Muscle layer of duodenum (tissue), 2 donors: ENCODE data around the gene MMD.

Experiments
- H3K27ac ChIP-seq: one replicate; pipeline ENCODE4 v1.7.0; 2013; ENCODE audit warnings: mild to moderate bottlenecking, low read length
- H3K27me3 ChIP-seq: one replicate; pipeline ENCODE4 v1.7.0; 2013; ENCODE audit warnings: low read depth, mild to moderate bottlenecking, control low read depth, low read length
- H3K36me3 ChIP-seq, 2 donors: one replicate each; pipeline ENCODE4 v1.7.0; 2013; ENCODE audit warnings: low read length in 2 of 2, control low read depth in 1 of 2, mild to moderate bottlenecking in 1 of 2; ENCODE audit not compliant: insufficient read depth in 2 of 2, control insufficient read depth in 1 of 2
- H3K4me1 ChIP-seq, 2 donors: one replicate each; pipeline ENCODE4 v1.7.0; 2013; ENCODE audit warnings: low read length in 2 of 2, mild to moderate bottlenecking in 2 of 2, control low read depth in 1 of 2, moderate library complexity in 1 of 2; ENCODE audit not compliant: insufficient read depth in 2 of 2, control insufficient read depth in 1 of 2
- H3K4me3 ChIP-seq, 2 donors: one replicate each; pipeline ENCODE4 v1.7.0; 2013; ENCODE audit warnings: low read length in 2 of 2, low read depth in 1 of 2, mild to moderate bottlenecking in 1 of 2
- H3K9me3 ChIP-seq, 2 donors: one replicate each; pipeline ENCODE4 v1.7.0; 2013; ENCODE audit warnings: low read length in 2 of 2, control low read depth in 1 of 2, mild to moderate bottlenecking in 1 of 2; ENCODE audit not compliant: control insufficient read depth in 1 of 2
- donor health status: healthy.

MMD gene

DNA sequence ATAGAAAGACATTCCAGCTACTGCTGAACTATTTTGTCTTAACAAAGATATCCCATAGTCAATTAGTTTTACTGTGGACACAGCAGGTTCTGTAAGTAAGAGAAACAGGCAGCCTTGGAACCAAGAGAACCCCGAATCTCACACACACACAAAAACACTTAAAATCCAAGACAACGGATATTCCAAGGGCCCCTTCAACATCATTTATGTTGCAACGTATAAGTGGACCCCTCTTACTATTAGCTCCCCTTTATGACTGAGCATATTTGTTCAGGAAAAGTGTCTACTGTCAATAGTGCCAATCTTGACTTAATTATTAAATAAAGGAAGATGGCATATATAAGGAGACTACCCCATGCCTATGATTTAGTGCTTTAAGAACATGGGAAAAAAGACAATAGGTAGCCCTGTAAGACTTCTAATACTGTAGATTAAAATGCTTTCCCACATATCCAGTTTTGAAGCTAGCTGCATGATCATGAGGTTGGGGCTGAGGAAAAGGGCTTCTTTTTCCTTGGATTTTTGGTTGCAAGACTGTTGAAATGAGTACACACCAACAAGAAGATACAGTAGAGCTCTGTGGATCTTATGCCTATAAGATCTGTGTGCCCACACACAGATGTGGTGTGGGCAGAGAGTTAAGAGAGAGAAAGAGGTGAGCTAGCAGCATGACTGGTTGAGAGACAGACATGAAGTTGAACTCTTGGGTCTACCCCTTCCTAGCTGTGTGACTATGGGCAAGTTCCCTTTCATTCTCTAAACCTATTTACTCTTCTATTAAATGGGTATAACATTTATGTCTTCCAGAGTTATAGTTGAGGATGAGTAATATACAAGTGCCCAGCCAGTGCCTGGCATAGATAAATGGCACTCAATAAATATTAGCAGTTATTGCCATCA lies 3.0 kb downstream of the MMD start:
- Histone ChIP-seq H3K4me3 (no peak overlapping the region), H3K4me1 (peaks cover 0 to 38% of the 10 kb centered on the region in 2 donors), H3K27ac (peak overlapping the region; percentile 5)

DNA sequence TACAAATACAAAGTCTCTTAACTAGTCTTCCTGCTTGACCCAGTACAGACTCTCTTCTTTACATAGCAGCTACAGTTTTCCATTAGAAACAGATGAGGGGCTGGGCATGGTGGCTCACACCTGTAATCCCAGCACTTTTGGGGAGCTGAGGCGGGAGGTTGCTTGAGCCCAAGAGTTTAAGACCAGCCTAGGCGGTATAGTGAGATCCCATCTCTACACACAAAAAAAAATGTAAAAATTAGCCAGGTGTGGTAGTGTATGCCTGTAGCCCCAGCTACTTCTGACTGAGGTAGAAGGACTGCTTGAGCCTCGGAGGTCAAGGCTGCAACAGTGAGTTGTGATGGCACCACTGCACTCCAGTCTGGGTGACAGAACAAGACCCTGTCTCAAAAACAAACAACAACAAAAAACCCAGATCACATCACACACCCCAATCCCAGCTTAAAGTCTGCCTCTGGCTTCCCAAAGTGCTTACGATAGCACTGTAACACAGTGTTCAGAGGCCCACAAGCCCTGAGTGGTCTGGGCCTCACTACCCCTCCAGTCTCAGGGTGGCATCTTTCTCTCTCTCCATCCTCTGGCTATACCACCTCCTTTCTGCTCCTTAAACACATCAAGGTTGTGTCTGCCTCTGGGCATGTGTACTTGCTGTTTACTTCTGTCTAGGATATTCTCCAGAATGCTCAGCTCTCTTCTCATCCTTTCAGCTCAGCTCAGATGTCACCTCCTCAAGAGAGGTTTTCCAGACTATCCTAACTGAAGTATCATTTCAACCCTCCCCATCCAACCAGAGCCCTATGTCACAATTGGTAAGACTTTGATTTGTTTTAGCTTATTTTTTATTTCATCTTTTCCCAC lies 4.0 kb downstream of the MMD start:
- no peak overlapping the region for H3K27ac ChIP-seq
- H3K36me3 ChIP-seq: peaks cover 5 to 12% of the 10 kb centered on the region in 2 donors

More for the DNA sequence above, 3.0 kb downstream of the MMD start:
- Histone ChIP-seq H3K36me3 (peaks cover 3 to 5% of the 10 kb centered on the region in 2 donors), H3K27me3 (no peaks in the 10 kb centered on the region), H3K9me3 (no peaks in the 10 kb centered on the region)

DNA sequence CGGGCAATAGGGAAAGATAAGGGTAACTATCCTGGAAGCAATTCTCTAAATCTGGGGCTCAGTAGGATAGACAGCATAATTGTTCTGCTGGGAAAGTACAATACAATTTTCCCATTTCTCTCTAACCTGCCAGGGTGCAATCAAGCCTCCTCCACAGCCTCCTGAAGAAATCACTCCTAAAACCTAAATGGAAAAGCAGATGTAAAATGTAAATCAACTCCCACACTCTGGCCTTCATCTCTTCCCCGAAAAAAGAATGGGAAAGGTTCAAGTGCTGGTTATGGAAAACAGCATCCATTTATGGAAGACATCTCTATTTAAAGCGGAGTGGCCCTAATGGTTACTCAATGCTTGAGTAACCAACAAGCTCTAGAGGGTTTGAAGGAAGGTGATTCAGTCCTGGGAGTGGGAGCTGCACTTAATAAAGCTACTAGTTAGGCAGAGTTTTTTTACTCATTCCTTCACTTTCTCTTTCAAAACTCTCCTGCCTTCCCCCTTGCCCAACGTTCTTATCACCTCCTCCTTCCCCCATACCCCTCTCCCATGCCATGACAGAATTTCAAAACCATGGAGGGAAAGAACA lies 5.1 kb downstream of the MMD start:
- no peaks in the 10 kb centered on the region for H3K9me3 ChIP-seq
- peaks cover 9 to 15% of the 10 kb centered on the region in 2 donors for H3K36me3 ChIP-seq
- H3K4me1 ChIP-seq: peaks cover 0 to 32% of the 10 kb centered on the region in 2 donors
- no peak overlapping the region for H3K4me3 ChIP-seq
- no peaks in the 10 kb centered on the region for H3K27me3 ChIP-seq
- H3K27ac ChIP-seq: peak overlapping the region; percentile 10

More for the DNA sequence above, 4.0 kb downstream of the MMD start:
- H3K4me3 ChIP-seq: no peak overlapping the region
- no peaks in the 10 kb centered on the region for H3K27me3 ChIP-seq
- no peaks in the 10 kb centered on the region for H3K9me3 ChIP-seq
- peaks cover 0 to 38% of the 10 kb centered on the region in 2 donors for H3K4me1 ChIP-seq

DNA sequence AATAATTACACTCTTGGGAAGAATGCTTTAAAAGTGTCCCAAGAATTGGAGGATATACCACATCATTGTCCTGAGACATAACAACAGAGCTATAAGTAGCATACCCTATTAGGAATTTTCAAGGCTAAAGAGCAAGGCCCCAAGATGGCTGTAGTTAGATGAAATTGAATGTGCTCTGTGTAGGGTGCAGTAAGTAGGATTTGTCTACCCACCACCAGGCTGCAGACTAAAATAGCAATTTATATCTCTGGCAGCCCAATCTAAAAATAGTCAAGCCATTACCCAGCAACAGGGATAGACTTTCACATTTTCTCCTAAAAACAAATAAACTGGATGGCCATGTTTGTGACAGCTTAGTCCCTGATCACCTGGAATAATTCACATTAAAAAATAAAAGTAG lies 5.6 kb downstream of the MMD start:
- Histone ChIP-seq H3K4me1 (peaks cover 0 to 32% of the 10 kb centered on the region in 2 donors), H3K4me3 (no peak overlapping the region)

DNA sequence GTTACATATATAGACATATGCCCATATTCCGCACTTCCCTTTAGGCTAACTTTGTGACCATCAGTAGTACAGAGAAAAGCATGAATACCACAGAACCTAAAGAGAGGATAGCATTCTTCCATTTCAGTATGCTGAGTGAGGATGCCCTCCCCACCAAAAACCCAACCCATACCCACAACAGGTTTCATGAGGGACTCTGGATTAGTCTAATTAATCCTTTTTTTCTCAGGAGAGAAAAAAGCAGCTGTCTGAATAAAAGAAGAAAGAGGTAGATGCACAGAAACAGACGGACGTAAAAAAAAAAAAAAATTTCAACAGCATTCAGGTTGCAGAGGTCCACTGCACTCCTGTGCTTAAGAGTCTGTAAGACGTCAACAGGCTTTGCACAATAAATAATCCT lies 6.7 kb downstream of the MMD start:
- H3K27me3 ChIP-seq: no peaks in the 10 kb centered on the region
- no peak overlapping the region for H3K4me3 ChIP-seq
- H3K27ac ChIP-seq: no peak overlapping the region
- no peaks in the 10 kb centered on the region for H3K9me3 ChIP-seq
- peaks cover 0 to 25% of the 10 kb centered on the region in 2 donors for H3K4me1 ChIP-seq
- H3K36me3 ChIP-seq: peaks cover 22 to 30% of the 10 kb centered on the region in 2 donors

More for the DNA sequence above, 5.6 kb downstream of the MMD start:
- peak overlapping the region; percentile 10 for H3K27ac ChIP-seq
- peaks cover 12 to 19% of the 10 kb centered on the region in 2 donors for H3K36me3 ChIP-seq
- no peaks in the 10 kb centered on the region for H3K9me3 ChIP-seq
- H3K27me3 ChIP-seq: no peaks in the 10 kb centered on the region

DNA sequence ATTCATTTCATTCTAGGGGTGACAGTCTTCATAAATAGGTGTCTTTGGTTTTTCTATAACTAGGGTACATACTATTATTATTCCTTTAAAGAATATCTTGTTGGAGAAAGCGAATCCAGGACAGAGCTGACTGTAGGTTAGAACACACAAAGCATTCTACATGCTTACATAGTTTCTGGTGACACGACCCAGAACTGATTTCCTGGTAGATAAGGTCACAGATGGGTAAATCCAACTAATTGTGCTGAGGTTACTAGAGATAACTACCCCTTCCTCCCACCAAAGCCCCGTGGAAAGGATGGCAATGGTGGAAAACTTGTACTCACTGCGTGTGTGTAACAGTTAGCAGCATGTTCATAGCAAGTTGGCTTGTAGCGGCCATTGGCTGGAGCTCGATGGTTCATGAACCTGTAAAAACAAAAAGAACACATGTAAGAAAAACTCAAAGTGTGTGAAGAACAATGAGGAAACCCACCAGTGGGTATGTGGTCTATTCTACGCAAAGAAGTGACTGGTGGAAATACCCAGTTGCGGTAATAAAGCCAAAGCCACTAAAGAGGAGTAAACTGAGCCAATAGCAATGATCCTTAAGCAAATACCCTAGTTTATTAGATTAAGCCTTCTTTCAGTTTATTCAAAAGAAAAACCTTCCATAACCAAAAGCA lies 7.7 kb downstream of the MMD start:
- H3K4me1 ChIP-seq: peaks cover 0 to 15% of the 10 kb centered on the region in 2 donors
- no peak overlapping the region for H3K27ac ChIP-seq
- H3K4me3 ChIP-seq: no peak overlapping the region
- H3K9me3 ChIP-seq: no peaks in the 10 kb centered on the region
- H3K27me3 ChIP-seq: no peaks in the 10 kb centered on the region
- peaks cover 32 to 40% of the 10 kb centered on the region in 2 donors for H3K36me3 ChIP-seq

DNA sequence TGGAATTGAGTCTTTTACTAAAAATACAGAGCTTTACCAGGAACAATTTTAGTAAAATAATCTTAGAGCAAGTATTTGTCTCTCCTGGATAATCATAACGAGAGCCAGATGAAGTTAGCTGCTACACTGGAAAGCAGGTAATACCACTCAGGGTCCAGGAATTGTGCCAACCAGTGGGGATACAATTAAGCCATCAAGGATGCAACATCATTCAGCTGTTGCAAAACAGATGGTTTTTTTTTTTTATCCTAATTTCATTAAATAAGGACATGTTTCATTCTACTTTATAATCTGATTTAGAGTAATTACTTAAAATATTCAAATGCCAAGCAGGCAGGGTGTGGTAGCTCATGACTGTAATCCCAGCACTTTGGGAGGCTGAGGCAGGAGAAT lies 10.2 kb downstream of the MMD start:
- Histone ChIP-seq H3K9me3 (no peaks in the 10 kb centered on the region), H3K4me1 (peaks cover 0 to 10% of the 10 kb centered on the region in 2 donors), H3K27ac (no peak overlapping the region), H3K27me3 (no peaks in the 10 kb centered on the region), H3K4me3 (no peak overlapping the region), H3K36me3 (peaks cover 47 to 50% of the 10 kb centered on the region in 2 donors)

DNA sequence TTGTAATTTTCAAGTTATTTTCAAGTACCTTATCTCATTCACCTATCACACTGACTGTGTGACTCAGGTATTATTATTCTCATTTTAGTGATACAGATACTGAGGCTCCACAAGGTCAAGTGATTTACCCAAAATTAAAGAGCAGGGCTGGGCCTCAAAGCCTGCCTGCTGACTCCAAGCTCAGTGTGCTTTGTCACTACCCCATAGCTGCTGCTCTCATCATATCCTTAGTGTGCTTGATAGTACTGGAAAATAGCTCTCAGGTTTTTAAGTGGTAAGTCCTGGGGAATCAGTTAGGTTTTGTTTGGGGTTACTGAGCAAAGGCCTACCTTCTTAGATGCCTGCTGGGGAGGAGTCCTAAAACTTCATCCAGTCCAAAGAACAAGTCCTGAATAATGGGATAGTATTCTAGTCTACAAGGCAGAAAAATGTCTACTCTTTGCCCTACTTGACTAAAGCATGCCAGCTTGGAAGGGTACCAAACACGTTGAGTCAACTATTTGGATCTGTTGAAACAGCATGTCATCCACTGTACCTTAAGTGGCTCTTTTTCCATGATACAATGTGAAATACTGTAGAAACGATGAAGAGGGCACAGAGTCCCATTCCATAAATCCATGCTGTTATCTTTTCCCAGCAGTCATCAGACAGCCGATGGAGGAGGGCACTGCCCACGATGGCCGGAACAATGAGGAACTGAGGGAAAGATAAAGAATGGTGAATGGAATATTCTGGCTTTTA lies 10.7 kb downstream of the MMD start:
- H3K27ac ChIP-seq: no peak overlapping the region
- H3K4me1 ChIP-seq: peaks cover 0 to 4% of the 10 kb centered on the region in 2 donors
- H3K4me3 ChIP-seq: no peak overlapping the region
- no peaks in the 10 kb centered on the region for H3K27me3 ChIP-seq
- H3K36me3 ChIP-seq: peaks cover 47 to 55% of the 10 kb centered on the region in 2 donors
- no peaks in the 10 kb centered on the region for H3K9me3 ChIP-seq

DNA sequence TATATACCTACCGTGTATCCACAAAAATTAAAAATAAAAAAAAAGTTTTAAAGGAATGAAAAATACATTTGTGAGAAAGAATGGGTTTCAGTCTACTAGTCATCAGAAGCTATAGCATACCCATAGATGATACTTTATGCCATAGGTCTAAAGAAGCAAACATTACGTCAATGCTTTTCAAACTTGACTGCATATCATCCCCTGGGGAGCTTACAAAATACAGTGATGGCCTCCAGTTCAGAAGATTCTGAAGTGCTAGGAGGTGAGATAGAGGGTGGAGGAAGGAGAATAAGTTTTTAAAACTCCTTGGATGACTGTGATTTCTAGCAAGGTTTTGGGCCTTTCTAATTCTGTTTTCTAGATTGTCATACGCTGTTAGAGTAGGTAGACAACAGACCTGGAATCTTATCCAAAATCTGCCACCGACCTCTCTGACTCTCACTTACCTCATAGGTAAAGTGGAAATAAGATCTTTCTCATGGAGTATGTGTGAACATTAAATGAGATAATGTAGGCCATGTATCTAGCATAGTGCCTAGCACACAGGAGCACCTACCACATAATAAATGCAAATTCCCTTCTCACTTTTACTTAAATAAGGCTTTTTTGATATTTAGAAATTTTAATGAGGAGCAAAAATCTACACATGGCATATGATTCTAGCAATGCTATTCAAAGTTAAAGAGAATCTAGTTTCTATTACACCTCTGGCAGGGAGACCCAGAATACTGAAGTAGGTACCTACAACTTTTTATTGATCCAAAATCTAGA lies 12.4 kb downstream of the MMD start:
- Histone ChIP-seq H3K9me3 (no peaks in the 10 kb centered on the region), H3K4me1 (no peaks in the 10 kb centered on the region), H3K27me3 (no peaks in the 10 kb centered on the region), H3K4me3 (no peak overlapping the region), H3K27ac (no peak overlapping the region), H3K36me3 (peaks cover 47 to 60% of the 10 kb centered on the region in 2 donors)
